ENCODE measurements around the gene WDR86.

Gene WDR86

GRCh38 chr7:151336027-151336708 is 73.7 kb downstream of the WDR86 start:
- no peak for TF ChIP-seq CTCF (IDR thresholded peaks at IDR 0.05; ENCODE audit: control extremely low read depth, extremely low read depth, low read depth, missing control alignments)
- DNase-seq (ENCODE audit: extremely low spot score), result no peak
- ChIA-PET POLR2A (no interaction called here), CTCF (interaction anchor here (1.3 to 1.7 kb wide), 2 partner anchors 14 to 16 kb away, joined by 3 to 9 read pairs; no protein-coding TSS in a partner anchor)

GRCh38 chr7:151334628-151335027 is 75.2 kb downstream of the WDR86 start:
- DNase-seq (ENCODE audit: extremely low spot score), result no peak
- ChIA-PET POLR2A (no interaction called here), CTCF (interaction anchor here (1.3 to 2.8 kb wide), 7 partner anchors 10 to 298 kb away, joined by 3 to 22 read pairs (median 6); no protein-coding TSS in a partner anchor)

More at GRCh38 chr7:151334628-151335027, 75.2 kb downstream of the WDR86 start:
- no peak for TF ChIP-seq CTCF (IDR thresholded peaks at IDR 0.05; ENCODE audit: control extremely low read depth, extremely low read depth, low read depth, missing control alignments)

Measured in GM10248 (cell line).